ENCODE data around the gene MGMT.

Gene MGMT

GRCh38 chr10:129537151-129537550, 70.1 kb downstream of the MGMT start:
- Histone ChIP-seq H3K27me3 (ENCODE audit: insufficient read depth, poor library complexity, severe bottlenecking) (no peaks in the 10 kb centered on the region), H3K27ac (replicated peaks) (no peak overlapping the region), H3K4me3 (replicated peaks; ENCODE audit: insufficient read depth, low read length) (no peak overlapping the region)
- TF ChIP-seq POLR2AphosphoS5 (IDR thresholded peaks at IDR 0.05; ENCODE audit: low read depth): no peak
- no peak for TF ChIP-seq GABPA (IDR thresholded peaks at IDR 0.05; ENCODE audit: low read depth)
- TF ChIP-seq, protein P1, sequence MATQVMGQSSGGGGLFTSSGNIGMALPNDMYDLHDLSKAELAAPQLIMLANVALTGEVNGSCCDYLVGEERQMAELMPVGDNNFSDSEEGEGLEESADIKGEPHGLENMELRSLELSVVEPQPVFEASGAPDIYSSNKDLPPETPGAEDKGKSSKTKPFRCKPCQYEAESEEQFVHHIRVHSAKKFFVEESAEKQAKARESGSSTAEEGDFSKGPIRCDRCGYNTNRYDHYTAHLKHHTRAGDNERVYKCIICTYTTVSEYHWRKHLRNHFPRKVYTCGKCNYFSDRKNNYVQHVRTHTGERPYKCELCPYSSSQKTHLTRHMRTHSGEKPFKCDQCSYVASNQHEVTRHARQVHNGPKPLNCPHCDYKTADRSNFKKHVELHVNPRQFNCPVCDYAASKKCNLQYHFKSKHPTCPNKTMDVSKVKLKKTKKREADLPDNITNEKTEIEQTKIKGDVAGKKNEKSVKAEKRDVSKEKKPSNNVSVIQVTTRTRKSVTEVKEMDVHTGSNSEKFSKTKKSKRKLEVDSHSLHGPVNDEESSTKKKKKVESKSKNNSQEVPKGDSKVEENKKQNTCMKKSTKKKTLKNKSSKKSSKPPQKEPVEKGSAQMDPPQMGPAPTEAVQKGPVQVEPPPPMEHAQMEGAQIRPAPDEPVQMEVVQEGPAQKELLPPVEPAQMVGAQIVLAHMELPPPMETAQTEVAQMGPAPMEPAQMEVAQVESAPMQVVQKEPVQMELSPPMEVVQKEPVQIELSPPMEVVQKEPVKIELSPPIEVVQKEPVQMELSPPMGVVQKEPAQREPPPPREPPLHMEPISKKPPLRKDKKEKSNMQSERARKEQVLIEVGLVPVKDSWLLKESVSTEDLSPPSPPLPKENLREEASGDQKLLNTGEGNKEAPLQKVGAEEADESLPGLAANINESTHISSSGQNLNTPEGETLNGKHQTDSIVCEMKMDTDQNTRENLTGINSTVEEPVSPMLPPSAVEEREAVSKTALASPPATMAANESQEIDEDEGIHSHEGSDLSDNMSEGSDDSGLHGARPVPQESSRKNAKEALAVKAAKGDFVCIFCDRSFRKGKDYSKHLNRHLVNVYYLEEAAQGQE (IDR thresholded peaks at IDR 0.05; ENCODE audit: insufficient replicate concordance, low read depth): no peak
- TF ChIP-seq, protein P2, sequence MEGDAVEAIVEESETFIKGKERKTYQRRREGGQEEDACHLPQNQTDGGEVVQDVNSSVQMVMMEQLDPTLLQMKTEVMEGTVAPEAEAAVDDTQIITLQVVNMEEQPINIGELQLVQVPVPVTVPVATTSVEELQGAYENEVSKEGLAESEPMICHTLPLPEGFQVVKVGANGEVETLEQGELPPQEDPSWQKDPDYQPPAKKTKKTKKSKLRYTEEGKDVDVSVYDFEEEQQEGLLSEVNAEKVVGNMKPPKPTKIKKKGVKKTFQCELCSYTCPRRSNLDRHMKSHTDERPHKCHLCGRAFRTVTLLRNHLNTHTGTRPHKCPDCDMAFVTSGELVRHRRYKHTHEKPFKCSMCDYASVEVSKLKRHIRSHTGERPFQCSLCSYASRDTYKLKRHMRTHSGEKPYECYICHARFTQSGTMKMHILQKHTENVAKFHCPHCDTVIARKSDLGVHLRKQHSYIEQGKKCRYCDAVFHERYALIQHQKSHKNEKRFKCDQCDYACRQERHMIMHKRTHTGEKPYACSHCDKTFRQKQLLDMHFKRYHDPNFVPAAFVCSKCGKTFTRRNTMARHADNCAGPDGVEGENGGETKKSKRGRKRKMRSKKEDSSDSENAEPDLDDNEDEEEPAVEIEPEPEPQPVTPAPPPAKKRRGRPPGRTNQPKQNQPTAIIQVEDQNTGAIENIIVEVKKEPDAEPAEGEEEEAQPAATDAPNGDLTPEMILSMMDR (IDR thresholded peaks at IDR 0.05; ENCODE audit: insufficient read depth, low read length): no peak
- no peak for TF ChIP-seq SPI1 (IDR thresholded peaks at IDR 0.05; ENCODE audit: borderline replicate concordance, low read depth)
- DNase-seq (ENCODE audit: low read depth in 1 of 2, low spot score in 1 of 2): no peak

- Histone ChIP-seq H3K27me3 (ENCODE audit: insufficient read depth, poor library complexity, severe bottlenecking) (no peaks in the 10 kb centered on the region), H3K4me3 (replicated peaks; ENCODE audit: insufficient read depth, low read length) (no peak overlapping the region), H3K27ac (replicated peaks) (no peak overlapping the region)
- TF ChIP-seq, protein P1 (IDR thresholded peaks at IDR 0.05; ENCODE audit: insufficient replicate concordance, low read depth): no peak
- no peak for TF ChIP-seq SPI1 (IDR thresholded peaks at IDR 0.05; ENCODE audit: borderline replicate concordance, low read depth)
- TF ChIP-seq POLR2AphosphoS5 (IDR thresholded peaks at IDR 0.05; ENCODE audit: low read depth): no peak
- TF ChIP-seq, protein P2 (IDR thresholded peaks at IDR 0.05; ENCODE audit: insufficient read depth, low read length): no peak
- TF ChIP-seq GABPA (IDR thresholded peaks at IDR 0.05; ENCODE audit: low read depth): no peak
- DNase-seq (ENCODE audit: low read depth in 1 of 2, low spot score in 1 of 2): no peak
These were observed 71.2 kb downstream of the MGMT start for GRCh38 chr10:129538236-129538635.

- no peak for DNase-seq (ENCODE audit: low read depth in 1 of 2, low spot score in 1 of 2)
- H3K27ac ChIP-seq (replicated peaks): no peak overlapping the region
- no peak overlapping the region for H3K4me3 ChIP-seq (replicated peaks; ENCODE audit: insufficient read depth, low read length)
These were observed 74.2 kb downstream of the MGMT start for GRCh38 chr10:129541200-129541599.

More at GRCh38 chr10:129541200-129541599, 74.2 kb downstream of the MGMT start:
- TF ChIP-seq, protein P1 (IDR thresholded peaks at IDR 0.05; ENCODE audit: insufficient replicate concordance, low read depth): no peak
- no peak for TF ChIP-seq POLR2AphosphoS5 (IDR thresholded peaks at IDR 0.05; ENCODE audit: low read depth)
- TF ChIP-seq GABPA (IDR thresholded peaks at IDR 0.05; ENCODE audit: low read depth): no peak
- no peak for TF ChIP-seq SPI1 (IDR thresholded peaks at IDR 0.05; ENCODE audit: borderline replicate concordance, low read depth)
- TF ChIP-seq, protein P2 (IDR thresholded peaks at IDR 0.05; ENCODE audit: insufficient read depth, low read length): no peak
- no peaks in the 10 kb centered on the region for H3K27me3 ChIP-seq (ENCODE audit: insufficient read depth, poor library complexity, severe bottlenecking)
